Stimulated activated CD8-positive, alpha-beta memory T cell treated with anti-CD3 and anti-CD28 coated beads, Interleukin-7, amount 100 ng/mL, for 24 hours (primary cell): ENCODE results near the gene BGN.

ENCODE experiments used
- DNase-seq: peaks from one replicate; pipeline ENCODE4 v3.0.0-alpha.2; 2020; ENCODE audit warnings: low read depth

BGN gene

DNA sequence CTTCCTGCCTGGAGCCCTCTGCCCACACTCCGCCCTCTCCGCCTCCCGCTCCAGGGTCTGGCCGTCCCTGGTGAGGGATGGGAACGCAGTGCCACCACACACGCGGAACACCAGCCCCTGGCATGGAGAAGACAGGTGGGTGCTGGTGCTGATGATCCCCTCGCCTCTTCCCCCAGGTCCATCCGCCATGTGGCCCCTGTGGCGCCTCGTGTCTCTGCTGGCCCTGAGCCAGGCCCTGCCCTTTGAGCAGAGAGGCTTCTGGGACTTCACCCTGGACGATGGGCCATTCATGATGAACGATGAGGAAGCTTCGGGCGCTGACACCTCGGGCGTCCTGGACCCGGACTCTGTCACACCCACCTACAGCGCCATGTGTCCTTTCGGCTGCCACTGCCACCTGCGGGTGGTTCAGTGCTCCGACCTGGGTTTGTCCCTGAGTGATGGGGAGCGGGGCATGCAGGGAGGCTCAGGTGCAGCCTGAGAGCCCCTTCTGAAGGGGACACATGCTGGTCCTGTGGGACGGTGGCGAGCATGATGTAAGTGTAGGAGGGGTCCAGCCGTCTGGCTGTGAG lies 9.8 kb downstream of the BGN start:
- no peak for DNase-seq

GRCh38 chrX:153505361-153505760 lies 10.6 kb downstream of the BGN start:
- DNase-seq = no peak

- peak; percentile 64 for DNase-seq
Measured at GRCh38 chrX:153507484-153508178, 12.9 kb downstream of the BGN start.

DNA sequence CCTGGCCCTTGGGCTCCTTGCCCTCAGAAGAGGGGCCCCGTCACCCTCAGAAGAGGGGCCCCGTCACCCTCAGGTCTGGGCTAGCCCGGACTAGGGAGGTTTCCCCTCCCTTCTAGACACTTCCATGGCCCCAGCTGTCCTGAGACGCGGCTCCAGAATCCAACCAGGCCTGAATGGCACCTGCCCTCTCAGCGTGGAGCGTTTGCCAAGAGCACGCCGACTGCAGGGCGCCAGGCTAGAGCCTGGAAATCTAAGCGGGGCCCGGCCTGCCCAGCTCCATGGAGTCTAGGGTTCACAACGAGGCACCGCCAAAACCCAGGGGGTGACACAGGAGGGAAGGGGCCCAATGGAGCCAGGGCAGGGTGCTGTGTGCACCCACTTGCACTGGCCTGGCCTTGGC lies 14.8 kb downstream of the BGN start:
- no peak for DNase-seq

DNA sequence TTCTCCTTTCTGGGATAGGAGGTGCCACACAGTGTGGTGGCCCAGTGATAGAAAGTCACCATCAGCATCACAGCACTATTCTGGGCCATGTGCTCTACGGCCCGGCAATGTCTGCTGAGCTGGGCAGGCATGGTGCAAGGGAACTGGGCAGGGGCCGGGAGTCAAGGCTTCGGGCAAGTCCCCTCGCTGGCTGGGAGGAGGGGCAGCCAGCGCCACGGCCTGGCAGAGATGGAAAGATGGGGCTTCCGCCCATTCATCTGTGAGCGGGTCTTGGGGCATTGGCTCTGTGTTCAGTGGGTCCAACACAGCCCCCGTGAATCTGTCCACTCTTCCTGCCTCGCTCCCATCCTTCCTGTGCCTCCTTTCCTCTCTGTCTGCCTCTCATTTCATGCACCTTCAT lies 15.6 kb downstream of the BGN start:
- DNase-seq = no peak

- DNase-seq = no peak
Measured at GRCh38 chrX:153511784-153512500, 17.2 kb downstream of the BGN start.

DNA sequence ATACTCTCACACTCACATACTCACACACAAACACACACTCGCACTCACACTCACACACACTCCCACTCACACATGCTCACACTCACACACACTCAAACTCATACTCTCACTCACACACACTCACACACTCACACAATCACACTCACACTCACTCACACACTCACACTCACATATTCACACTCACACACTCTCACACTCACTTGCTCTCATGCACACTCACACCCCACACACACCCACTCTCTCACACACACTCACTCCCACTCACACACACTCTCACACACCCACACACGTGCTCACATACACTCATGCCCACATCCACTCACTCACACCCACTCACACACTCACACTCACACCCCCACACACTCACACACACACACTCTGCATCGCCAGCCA lies 17.7 kb downstream of the BGN start:
- no peak for DNase-seq

DNA sequence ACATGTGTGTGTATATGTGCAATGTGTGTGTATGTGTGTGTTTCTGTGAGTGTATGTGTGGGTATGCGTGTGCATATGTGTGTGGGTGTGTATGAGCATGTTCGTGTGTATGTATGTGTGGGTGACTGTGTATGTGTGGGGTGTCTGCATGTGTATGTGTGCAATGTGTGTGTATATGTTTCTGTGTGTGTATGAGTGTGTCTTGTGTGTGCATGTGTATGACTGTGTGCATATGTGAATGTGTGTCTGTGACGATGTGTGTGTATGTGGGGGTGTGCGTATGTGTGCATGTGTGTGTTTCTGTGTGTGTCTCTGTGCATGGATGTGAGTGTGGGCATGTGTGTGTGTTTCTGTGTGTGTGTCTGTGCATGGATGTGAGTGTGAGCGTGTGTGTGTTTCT lies 18.5 kb downstream of the BGN start:
- no peak for DNase-seq

DNA sequence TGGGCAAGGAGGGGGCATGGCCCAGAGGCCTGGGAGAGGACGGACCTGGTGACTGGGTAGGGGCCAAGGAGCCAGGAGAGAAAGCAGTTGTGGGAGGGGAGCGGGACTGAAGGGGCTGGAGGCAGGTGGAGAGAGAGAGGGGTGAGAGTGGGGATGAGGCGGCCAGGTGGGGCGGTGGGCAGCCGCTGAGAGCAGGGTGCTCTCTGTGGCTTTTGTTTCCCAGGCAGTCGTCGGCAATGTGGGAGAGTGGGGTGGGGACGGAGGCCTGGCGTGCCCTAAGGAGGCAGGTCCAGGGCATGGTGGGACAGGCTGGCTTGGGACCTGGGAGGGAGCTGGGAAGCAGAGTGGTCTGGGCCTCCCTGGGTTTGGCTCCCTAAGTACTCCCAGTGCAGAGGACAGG lies 19.5 kb downstream of the BGN start:
- DNase-seq = no peak

GRCh38 chrX:153515435-153515834 lies 20.7 kb downstream of the BGN start:
- DNase-seq = no peak

GRCh38 chrX:153516073-153516472 lies 21.3 kb downstream of the BGN start:
- no peak for DNase-seq

GRCh38 chrX:153517423-153517822 lies 22.6 kb downstream of the BGN start, which contains the start of gene ATP2B3:
ATP2B3 (plus strand) TSS chrX:153517642; CDS start chrX:153536248, 18,606 bp downstream.
- DNase-seq = no peak

- DNase-seq = no peak
Measured at GRCh38 chrX:153517946-153518834, 23.4 kb downstream of the BGN start.

GRCh38 chrX:153519569-153520286 lies 24.9 kb downstream of the BGN start:
- no peak for DNase-seq

GRCh38 chrX:153520287-153520917 lies 25.6 kb downstream of the BGN start:
- DNase-seq = no peak

DNA sequence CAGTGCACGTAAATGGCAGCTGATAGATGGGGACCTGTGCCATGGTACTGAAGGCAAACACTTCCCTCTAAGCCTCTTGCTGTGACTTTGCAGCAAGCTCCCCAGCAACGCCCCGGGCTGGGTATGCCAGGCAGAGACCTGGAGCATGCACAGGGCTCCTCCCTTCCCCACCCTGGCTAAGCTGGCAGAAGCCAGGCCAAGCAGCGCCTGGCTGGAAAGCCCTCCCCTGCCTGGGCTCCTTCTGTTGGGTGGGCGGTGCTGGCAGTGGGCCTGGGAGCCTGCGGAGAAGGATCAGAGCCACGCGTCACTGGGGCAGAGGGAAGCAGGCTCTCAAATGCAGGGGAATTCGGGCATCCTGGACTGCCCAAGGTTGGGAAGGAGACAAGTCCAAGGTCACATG lies 26.3 kb downstream of the BGN start:
- no peak for DNase-seq

DNA sequence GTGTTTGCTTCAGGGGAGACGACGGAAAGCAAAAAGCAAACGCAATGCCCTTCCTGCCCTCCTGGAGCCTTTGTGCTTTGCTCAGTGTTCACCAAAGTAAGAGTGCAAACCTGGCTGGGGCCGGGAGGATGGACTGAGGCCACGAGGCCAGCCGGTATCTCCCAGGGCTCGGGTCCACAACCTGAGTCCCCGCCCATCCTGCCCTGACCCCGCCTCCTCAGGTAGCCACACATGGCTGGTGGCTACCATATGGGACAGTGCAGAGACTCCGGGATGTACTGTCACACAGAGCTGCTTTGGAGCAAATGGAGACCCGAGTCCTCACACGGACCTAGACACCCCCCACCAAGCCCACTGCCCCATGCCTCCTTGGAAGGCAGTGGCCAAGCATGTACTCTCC lies 27.5 kb downstream of the BGN start:
- no peak for DNase-seq

DNA sequence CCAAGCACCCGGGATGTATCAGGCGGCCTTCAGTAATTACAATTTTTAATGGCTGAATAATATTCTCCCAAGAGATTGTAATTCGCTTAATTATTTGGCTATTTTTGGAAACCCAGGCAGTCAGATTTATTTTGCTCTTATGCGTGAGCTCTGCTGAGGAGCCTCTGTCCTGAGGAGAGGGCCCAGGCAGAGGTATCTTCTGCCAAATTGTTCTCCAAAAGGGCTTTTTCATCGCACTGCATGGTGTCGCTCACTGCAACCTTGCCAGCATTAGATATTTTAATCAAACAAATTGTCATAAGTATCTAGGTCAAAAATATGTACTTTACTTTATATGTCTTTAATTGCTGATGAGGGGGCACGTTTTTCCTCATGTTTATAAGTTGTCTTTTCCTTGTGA lies 28.5 kb downstream of the BGN start:
- DNase-seq = no peak

DNA sequence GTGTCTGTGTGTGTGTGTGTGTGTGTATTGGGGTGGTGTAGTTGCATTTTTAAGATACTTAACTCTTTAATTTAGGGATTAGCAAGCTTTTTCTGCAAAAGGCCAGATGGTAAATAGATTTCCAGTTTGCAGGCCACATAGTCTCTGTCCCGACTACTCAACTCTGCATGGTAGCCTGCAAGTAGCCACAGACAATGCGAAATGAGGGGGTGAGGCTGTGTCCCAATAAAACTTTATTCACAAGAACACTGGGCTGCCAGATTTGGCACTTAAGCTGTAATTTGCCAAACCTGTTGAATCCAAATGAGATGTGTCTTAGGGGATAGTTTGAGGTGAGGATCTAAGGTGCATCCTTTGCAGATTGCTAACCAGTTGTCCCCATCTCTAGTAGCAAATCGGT lies 29.5 kb downstream of the BGN start:
- DNase-seq = no peak

DNA sequence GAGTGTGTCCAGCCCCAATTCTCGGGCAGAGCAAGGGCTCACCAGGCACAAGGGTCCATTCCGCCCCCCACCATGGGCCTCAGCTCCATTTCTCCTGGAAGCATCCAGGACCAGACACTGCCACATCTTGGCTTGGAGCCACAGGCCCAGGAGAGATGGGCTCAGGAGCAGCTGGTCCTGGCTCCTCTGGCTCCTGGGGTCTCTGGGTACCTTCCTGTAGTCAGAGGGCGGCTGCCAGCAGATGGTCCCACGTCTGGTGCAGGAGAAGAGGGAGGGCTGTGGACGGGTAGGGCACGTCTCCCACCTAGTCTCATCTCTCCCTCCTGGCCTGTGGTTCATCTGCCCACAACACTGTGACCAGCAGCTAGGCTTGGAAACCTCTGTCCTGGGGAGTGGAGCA lies 30.7 kb downstream of the BGN start:
- DNase-seq = no peak

GRCh38 chrX:153526042-153526441 lies 31.3 kb downstream of the BGN start:
- DNase-seq = no peak
